HG03045 (cell line): Measurements from ENCODE around the gene RPS21.
"Not testable (repeated sequence)": the region's sequence is repeated elsewhere in the genome, so short reads cannot be mapped to it uniquely, and the experiment has no call there.

Source experiments
- ATAC-seq: cut with Tn5 transposase; IDR thresholded peaks from one replicate; pipeline ENCODE4 v1.9.1; 2021; ENCODE audit warnings: mild to moderate bottlenecking, moderate library complexity; ENCODE audit not compliant: unreplicated experiment

Gene RPS21

DNA sequence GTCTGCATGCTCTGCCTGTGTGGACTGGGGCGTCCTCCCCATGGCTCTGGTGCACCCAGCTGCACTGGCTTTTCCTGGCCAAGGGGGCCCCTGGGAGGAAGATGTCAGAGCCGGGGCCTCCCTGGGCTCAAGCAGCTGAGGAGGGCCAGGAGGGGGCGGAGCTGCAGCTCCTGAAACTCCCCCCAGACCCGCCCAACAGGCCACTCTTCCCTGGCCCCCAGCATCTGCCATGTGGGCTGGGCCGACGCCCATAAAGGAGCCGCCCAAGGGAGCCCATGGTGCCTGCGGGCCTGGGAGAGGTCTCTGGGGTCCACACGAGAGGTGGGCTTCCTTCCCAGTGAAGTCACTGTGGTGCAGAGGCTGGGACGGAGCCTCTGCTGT, 36.4 kb downstream of the RPS21 start:
- ATAC-seq, result no peak

DNA sequence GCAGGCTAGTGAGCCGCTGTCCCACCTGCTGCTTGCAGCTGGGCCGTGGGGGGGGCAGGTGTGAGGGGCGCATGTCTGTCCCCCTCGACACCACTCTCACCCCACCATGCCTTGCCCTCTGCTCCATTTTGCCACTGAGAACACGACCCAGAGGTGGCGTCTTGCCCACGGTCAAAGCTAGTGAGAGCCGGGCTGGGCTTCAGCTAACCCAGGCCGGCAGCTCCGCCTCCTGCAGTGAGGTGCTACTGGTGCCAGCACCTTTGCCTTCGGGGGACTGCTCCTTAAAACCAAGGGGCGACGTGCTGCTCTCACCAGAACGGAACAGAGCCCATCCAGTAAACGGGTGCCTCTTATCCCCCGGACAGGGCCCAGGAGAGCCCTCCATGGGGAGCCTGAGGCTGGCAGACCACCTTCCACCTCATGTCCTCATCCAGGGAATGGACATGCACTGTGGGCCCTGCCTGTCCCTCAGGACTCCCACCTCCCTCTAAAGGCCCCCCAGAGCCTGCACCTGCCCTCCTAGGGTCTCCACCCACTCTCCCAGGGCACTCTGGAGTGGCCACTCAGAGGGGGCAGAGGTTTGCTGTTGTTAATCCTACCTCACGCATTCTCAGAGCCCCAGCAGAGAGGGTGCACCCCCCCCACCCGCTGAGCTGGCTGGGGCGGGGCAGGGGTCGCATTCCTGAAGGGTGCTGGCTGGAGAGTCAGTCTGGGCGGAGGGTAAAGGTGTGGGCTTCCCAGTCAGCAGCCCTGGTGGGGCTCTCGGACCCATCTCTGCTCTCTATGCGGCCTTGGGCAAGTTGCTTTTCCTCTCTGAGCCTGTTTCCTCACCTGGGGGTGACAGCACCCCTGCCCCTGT, 37.6 kb downstream of the RPS21 start:
- no peak for ATAC-seq

DNA sequence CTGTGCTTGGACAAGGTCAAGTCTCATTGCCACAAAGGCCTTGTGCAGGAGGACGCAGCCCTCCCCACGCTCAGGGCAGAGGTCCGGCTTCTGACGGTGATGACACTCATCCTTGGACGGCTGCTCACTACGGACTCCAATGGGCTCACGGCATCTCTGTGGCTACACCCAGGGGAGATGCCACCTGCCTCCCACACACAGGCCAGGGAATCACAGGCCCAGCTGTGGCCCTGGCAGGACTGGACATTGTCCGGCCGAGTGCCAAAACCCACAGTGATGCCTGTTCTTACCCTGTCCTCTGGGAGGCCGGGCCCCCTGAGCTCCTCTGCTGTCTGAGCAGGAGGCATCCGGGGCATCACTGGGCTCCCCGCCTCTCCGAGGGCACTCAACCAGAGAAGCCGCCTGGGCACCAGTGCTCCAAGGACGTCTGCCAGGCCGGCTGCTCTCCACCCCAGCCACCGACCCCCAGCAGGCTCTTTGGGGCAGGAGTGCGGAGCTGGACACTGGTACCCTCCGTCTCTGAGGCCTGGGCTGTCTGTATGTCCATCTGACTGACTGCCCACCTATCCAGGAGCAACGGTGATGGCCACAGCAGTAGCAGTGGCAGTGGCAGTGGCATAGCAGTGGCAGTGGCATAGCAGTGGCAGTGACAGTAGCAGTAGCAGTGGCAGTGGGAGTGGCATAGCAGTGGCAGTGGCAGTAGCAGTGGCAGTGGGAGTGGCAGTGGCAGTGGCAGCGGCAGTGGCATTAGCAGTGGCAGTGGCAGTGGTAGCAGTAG, 38.6 kb downstream of the RPS21 start:
- no peak for ATAC-seq

GRCh38 chr20:62426059-62426348, 39.1 kb downstream of the RPS21 start:
- ATAC-seq, result not testable (repeated sequence)

DNA sequence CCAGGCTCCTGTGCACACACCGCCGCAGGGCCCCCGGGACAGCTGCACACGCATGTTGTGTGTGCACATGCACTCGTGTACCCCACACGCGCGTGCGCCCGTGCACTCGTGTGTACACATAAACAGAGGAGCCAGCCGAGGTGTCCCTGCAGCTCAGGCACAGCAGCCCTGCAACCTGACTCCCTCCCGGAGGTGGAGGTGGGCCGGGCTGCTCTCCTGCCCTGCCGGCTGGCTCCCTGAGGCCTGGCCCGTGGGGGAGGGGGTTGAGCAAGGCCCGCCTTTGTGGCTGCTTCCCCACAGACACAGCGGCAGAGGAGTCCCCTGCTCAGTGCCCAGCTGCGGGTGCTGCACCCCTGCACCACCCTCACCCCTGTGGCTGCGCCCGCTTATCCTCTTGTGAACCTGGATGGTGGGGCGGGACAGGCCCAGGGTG, 39.8 kb downstream of the RPS21 start:
- no peak for ATAC-seq

- no peak for ATAC-seq
Observed at GRCh38 chr20:62427172-62428001, 40.5 kb downstream of the RPS21 start, which contains the start of gene RBBP8NL. RBBP8NL (minus strand) TSS chr20:62427539; CDS start chr20:62419647, 7,892 bp downstream.

- no peak for ATAC-seq
Observed at GRCh38 chr20:62428002-62428372, 41.1 kb downstream of the RPS21 start.

GRCh38 chr20:62428396-62429295, 41.7 kb downstream of the RPS21 start:
- ATAC-seq, result no peak

- ATAC-seq, result no peak
Observed at GRCh38 chr20:62429455-62430310, 42.8 kb downstream of the RPS21 start.

- ATAC-seq, result no peak
Observed at GRCh38 chr20:62430311-62430853, 43.5 kb downstream of the RPS21 start.

DNA sequence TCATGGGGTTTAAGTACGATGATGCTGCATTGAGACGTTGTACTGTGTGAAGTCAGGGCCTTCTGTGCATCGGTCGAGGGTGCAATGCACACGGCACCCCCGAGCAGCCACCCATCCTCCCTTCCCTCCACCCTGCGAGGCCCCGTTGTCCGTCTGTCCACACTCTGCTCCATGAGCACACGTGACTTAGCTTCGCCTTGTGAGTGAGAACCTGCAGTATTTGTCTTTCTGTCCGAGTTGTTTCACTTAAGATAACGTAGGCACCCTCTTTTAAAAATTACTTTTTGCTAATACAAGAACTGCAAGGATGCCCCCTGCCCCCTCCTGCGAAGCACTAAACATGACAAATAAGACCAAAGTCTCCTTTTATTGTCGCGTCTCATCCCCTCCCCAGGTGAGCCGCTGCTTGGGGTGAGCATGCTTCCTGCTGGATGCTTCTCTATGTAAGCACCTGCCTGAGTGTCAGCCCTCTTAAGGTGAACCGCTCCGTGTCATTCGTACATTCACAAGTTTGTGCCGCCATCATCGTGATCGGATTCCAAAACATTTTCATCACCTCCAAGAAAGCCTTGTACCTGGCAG, 44.1 kb downstream of the RPS21 start:
- ATAC-seq, result no peak

- ATAC-seq, result no peak
Observed at GRCh38 chr20:62433658-62434497, 47.0 kb downstream of the RPS21 start.

- no peak for ATAC-seq
Observed at GRCh38 chr20:62436692-62437091, 49.8 kb downstream of the RPS21 start.

DNA sequence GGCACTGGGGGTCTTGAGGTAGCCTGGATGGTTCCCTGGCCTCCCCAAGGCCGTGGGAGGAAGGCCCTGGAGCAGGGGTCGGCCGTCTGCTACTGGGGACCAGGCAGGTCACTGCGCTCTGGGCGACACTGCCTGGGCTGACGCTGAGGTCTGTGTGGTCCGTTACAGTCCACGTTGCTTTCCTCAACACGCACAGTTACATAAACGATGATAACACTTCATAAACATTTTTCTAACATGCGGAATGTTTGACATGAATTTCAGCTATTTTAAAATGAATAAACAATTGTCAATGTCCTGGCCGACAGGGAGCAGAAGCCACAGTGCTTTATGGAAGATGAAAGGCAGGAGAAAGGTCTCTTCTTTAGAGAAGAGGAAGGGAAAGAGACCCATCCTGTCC, 50.6 kb downstream of the RPS21 start:
- ATAC-seq, result no peak

DNA sequence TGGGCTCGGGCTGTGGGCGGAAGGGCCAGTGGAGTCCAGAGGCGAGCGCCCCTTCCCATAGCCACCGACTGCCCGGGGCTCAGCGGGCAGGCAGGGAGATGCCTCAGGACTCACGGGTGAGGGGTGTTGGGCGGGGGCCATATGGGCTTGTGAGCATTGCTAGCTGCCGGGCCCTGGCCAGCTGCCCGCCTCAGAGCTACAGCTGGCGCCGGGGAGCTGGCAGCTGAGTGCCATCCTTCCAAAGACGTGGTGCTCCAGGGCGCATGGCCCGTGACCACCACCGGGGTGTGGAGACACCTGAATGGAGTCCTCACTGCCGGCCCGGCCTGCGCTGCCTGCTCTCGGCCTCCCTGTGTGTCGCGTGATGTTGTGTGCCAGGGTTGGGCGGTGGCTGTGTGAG, 51.0 kb downstream of the RPS21 start:
- no peak for ATAC-seq
